Germinal center (tissue), 1 donor: ENCODE data around the gene SLC6A6.
"Not testable (repeated sequence)": the region's sequence is repeated elsewhere in the genome, so short reads cannot be mapped to it uniquely, and the experiment has no call there.

Source experiments
- DNase-seq: peaks from one replicate; pipeline ENCODE4 v3.0.0; 2012; ENCODE audit warnings: mixed read lengths, low spot score

SLC6A6 gene

GRCh38 chr3:14437705-14438104, 35.3 kb downstream of the SLC6A6 start:
- DNase-seq: not testable (repeated sequence)

- no peak for DNase-seq
These were observed 35.9 kb downstream of the SLC6A6 start for GRCh38 chr3:14438262-14438661.

DNA sequence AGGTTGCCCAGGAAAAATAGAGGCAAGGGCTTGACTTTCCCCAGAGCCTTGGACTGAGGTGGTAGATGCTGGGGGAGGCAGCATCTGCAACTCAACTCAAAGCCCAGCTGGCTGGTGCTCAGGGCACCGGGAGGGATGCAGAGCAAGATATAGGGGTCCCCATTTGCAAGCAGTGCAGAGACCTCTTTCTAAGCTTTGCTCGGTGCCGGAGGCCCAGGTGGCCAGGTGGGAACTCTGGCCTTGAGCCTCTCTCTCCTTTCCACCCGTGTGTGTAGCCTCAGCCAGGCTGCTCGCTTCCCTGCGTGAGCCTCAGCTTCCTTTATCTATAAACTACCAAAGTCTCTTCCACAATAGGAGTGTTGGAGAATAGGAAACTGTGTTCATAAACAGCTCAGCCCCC, 36.5 kb downstream of the SLC6A6 start:
- no peak for DNase-seq

DNA sequence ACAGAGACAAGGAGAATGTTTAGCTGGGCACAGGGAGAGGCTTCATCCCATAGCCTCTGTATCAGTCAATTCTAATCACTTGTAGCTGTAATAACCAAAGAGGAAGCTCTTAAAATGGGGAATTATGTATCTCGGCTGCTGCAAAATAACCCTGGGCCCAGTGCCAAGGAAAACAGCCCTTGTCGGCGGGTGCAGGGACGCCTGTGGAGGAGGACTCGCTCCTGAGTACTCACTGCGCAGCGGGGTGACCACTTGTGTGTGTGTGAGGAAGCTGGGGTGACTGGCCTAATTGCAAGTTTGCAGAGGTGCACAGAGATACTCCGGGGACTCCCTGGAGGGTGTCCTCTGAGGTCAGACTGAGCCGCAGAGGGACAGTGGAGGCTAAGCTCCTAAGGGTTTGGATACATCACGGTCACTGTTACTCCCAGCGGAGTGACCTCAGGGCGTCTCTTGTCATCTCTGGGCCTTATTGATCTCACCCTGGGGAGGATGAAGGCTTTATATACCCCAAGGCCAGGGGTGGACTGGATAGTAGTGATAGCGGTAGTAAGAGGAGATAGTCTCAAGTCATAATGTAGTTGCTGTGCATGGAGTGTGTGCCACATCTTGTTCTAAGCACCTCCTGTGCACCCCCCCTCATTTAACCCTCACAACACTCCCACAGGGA, 37.2 kb downstream of the SLC6A6 start:
- no peak for DNase-seq

GRCh38 chr3:14440168-14440518, 37.7 kb downstream of the SLC6A6 start:
- DNase-seq: no peak

DNA sequence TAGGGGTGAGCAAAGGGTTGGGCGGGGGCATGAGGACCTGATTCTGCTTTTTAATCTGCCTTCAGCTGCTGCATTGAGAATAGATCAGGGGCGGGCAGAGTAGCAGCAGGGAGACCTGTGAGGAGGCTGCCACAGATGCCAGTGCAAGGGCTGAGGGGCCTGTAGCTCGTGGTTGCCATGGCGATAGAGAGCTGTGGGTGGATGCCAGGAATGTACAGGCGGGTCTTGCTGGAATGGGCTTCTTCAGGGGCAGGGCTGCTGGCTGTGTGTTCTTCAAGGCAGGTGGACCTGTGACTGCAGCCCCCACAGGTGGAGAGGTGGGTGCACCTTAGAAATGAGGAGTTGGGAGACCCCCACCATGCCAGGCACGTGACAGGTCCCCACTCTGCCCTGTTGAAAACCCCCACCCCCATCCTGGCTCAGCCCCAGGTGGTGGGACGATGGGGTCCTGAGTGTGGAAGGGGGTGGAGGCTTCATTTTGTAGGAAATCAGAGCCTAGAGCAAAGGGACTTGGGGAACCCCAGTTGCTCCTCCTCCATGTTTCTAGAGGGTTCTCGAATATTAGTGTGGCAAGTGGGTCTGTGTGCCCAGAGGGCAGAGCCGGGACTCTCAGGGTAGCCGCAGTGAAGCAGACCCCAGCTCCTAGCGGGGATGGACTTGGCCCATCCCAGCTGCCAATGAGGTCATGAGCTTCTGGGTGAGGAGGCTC, 38.3 kb downstream of the SLC6A6 start:
- no peak for DNase-seq

GRCh38 chr3:14441240-14441919, 39.0 kb downstream of the SLC6A6 start:
- DNase-seq: no peak

DNA sequence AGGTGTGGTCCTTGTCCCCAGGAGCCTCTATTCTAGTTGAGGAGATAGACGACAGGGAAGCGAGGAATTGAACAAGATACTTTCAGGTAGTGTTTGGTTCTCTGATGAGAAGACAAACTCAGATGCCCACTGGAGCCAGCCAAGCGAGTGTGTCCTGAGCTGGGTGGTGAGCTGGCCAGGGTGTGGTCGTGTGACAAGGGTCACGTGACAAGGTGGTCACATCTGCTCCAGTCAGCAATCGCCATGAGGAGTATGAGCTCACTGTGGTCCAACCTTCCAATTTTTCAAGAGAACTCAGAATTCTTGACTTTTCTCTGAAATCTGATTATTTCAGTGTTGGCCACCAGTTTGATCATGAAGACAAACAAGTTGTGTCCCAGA, 39.5 kb downstream of the SLC6A6 start:
- DNase-seq: no peak

GRCh38 chr3:14444380-14444779, 42.0 kb downstream of the SLC6A6 start:
- no peak for DNase-seq

GRCh38 chr3:14445773-14446172, 43.4 kb downstream of the SLC6A6 start:
- no peak for DNase-seq

DNA sequence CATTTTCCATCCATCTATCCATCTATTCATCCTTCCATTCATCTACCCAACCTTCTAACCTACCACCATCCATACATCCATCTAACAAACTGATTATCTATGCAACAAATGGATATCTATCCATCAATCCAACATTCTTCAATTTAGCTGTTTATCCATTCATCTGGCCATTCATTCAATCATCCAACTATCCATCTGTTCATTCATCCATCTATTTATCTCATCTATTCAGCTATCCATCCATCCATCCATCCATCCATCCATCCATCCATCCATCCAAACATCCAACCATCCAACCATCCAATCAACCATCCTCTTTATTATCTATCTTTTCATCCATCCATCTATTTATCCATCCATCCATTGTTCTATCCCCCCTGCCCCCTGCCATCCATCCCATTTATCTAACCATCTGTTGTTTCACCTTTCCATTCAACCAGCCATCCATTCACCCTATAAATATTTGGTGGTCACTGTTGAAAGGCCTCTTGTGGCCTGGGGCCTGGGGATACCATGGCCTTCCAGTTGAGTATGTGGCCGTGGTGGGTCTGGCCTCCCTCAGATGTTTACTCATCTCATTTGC, 44.7 kb downstream of the SLC6A6 start:
- no peak for DNase-seq

DNA sequence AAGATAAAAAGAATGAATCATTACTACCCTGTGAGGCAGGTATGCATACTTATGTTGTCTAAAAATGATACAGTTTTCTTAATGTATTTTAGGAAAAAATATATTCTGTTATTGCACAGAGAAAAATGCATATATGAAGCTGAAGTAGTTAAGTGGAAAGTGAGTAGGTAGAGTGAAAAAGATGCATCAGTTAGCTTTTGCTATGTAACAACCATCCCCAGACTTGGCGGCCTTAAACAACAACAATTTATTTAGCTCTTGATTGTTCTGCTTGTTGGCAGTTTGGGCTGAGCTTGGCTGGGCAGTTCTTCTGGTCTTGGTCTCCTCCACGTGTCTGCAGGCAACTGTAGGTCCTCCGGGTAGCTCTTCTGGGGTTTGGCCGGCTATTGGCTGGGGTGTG, 45.7 kb downstream of the SLC6A6 start:
- no peak for DNase-seq

- DNase-seq: no peak
These were observed 46.6 kb downstream of the SLC6A6 start for GRCh38 chr3:14448756-14449727.

DNA sequence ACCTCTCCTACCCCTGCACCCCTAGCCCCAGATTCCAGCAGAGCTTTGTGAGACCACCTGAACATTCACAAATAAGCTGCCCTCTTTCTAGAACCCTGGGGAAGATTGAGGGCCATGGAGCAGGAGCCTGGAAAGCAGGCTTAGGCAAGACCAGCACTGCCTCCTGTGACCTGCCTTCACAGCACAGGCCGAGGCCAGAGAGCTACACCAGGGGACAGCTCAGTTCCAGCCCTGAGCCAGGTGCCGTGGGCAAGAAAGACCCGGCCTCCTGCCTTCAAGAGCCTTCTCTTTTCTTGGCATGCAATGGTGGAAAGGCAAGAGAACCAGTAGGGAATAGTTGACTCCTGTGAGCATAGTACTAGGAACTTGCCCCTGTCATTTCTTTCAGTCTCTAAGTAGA, 48.1 kb downstream of the SLC6A6 start:
- no peak for DNase-seq

- DNase-seq: no peak
These were observed 48.7 kb downstream of the SLC6A6 start for GRCh38 chr3:14450922-14451606.

DNA sequence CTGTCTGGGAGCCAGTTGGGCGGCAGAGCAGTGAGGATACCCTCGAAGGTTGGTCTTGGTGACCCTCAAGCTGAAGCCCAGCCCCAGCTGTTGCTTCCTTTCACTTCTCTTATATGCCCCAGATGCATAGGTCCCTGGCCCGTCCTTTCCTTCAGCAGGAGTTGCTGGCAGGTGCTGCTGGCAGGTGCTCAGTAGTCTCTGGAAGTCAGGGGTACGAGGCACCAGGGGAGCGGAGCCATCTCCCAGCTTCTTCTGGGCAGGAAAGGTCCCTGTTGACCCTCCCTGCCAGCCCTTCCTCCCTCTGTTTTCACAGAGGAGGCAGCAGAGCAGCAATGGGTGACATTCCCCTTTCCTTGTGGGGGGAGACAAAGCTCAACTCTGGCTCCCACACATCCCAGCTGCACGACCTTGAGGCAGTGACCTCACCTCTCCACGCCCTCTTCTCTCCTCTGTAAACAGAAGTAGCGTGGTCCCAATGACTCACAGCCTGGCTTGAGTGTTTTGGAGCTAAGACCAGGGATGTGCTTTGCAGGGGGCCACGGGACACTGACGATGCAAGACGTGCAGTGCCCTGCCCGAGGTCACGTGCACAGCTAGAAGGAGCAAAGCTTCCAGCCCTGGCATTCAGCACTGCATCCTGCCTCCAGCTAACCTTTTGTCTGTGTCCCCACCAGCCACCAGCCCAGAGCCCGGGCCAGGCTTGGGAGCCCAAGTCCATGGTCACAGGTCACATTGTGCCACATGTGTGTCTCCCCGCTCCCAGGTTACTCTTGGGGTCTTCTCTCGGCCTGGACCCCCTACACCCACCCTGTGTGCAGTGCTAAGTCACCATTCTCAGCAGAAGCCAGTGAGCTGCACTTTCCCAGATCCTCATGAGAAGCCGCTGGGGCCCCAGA, 49.7 kb downstream of the SLC6A6 start:
- no peak for DNase-seq

GRCh38 chr3:14452740-14453710, 50.6 kb downstream of the SLC6A6 start:
- no peak for DNase-seq

DNA sequence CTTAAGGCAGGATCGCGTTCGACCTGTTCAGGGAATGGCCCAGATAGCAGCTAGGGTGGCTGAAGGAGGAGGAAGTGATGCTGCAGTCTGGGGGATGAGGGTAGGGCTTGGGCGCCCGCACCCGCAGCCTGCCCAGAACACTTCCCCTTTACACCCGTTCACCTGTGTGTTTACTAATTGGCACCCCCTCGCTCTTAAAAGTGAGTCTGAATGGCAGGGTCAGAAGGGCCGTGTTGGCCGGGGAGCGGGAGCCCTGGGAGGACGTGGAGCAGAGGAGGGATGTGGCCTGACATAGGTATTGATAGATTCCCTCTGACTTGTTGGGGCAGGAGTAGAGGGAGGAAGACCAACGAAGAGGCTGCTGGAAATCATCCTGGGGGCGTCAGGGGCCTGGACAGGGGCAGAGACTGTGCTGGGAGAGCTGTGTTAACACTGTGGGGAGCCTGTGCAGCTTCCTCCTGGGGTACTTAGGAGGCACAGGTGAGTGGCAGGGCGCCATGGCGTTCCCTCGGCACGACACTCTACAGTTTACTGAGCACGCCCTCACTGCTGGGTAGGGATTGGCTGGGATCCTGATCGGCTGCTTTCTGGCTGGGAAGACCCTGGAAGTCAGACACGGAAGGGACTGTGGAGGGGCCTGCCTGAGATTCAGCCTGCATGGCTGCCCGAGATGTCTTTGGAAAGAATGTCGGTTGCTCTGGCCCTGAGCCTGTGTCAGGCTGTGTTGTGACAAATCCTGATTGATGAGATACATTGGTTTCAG, 51.7 kb downstream of the SLC6A6 start:
- no peak for DNase-seq
